Upper lobe of left lung (tissue), 6 donors: ENCODE results near the gene WDR90. TPM values are rescaled to one million over a fixed set of nuclear protein-coding genes. Genes with fewer than 3 reads are reported as not detected.
A peak's percentile ranks its signal among the peaks of the same experiment; 100 is the strongest.

ENCODE experiments used
- ATAC-seq, 2 donors: fragments of 200-7000 bp; cut with Tn5 transposase; one replicate each; pipeline ENCODE4 v1.9.1; 2022; ENCODE audit warnings: mild to moderate bottlenecking in 2 of 2, moderate library complexity in 2 of 2; ENCODE audit not compliant: low FRiP score in 2 of 2
- DNase-seq, 2 donors: peaks; one replicate each; pipeline ENCODE4 v3.0.0-alpha.2; 2019 to 2020
- H3K27ac ChIP-seq, 4 donors: fragments of 200-600 bp; sonication (generic); one replicate each; pipeline ENCODE4 v1.5.1; 2016 to 2019
- H3K27me3 ChIP-seq, 4 donors: fragments of 200-600 bp; sonication (generic); one replicate each; pipeline ENCODE4 v1.5.1; 2017 to 2019
- H3K36me3 ChIP-seq, 4 donors: fragments of 200-600 bp; sonication (generic); one replicate each; pipeline ENCODE4 v1.5.1; 2016 to 2019
- H3K4me1 ChIP-seq, 4 donors: fragments of 200-600 bp; sonication (generic); one replicate each; pipeline ENCODE4 v1.5.1; 2018 to 2019
- H3K4me3 ChIP-seq, 4 donors: fragments of 200-600 bp; sonication (generic); one replicate each; pipeline ENCODE4 v1.5.1; 2017 to 2019; ENCODE audit warnings: mild to moderate bottlenecking in 2 of 4, moderate library complexity in 1 of 4
- H3K9me3 ChIP-seq, 4 donors: fragments of 200-600 bp; sonication (generic); one replicate each; pipeline ENCODE4 v1.5.1; 2018 to 2019
- EP300 ChIP-seq, 4 donors: sonication (generic); formaldehyde crosslinking; IDR thresholded peaks; one replicate each; pipeline ENCODE4 v1.5.1; 2017; ENCODE audit warnings: antibody characterized with exemption in 4 of 4, control low read depth in 2 of 4
- POLR2A ChIP-seq, 4 donors: fragments of 450-650 bp; IDR thresholded peaks; one replicate each; pipeline ENCODE4 v1.5.1; 2016 to 2017; ENCODE audit warnings: antibody characterized with exemption in 4 of 4, mild to moderate bottlenecking in 2 of 4
- POLR2AphosphoS5 ChIP-seq, 2 donors: sonication (generic); formaldehyde crosslinking; IDR thresholded peaks; one replicate each; pipeline ENCODE4 v1.5.1; 2017; ENCODE audit warnings: antibody characterized with exemption in 2 of 2
- WGBS, 2 donors: methylation state at CpG; one replicate each; pipeline ENCODE4 v1.1.5; 2017 to 2018; 5-methylcytosine and 5-hydroxymethylcytosine counted together
- total RNA-seq, 6 donors: library from RNA; depleted of rRNA in 4 of 6; stranded (reverse); fragments of >200 nt in 4 of 6; gene quantifications; one replicate each; pipeline versions ENCODE4 v1.1.0 to v1.2.1, GENCODE V29; 2016 to 2021
- TF ChIP-seq, protein P1 (sequence below), 6 experiments: fragments of 450-650 bp in 4 of 6; fragments of 200-600 bp in 2 of 6; sonication (generic) in 2 of 6; IDR thresholded peaks; one replicate each; pipeline ENCODE4 v1.5.1; 2016 to 2019; ENCODE audit warnings: antibody characterized with exemption in 6 of 6
- donor health status: DM: no; HTN: no; CAD: no; lungs with moderate emphysema.
- donor health status: DM: no; HTN: yes; CAD: no; lungs with severe emphysema.

The WDR90 gene
- total RNA-seq, 6 donors from 2014 or later, result 18.8 to 174 (median 34.1) TPM

DNA sequence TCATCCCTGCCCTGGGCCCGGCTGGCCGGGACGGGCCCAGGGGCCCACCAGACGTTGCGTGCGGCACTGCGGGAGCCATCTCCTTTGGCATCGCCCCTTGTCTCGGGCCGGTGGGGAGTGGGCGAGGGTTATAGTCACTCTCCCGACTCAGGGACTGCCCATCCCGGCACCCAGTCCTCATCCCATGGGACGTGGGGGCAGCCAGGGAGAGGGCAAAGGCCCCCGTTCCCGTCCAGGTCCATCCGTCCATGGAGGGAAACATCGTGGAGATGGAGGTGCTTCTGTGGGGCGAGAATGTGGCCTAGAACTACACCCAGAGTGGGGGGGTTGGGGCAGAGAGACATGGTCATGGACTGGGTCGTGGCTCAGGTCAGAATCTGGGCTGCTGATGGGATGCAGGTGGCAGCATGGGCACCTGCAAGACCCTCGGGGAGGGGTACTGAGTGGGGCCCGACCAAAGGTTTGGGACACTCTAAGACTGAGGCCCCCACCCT, 2.4 kb upstream of the WDR90 start:
- H3K4me1 ChIP-seq, result peaks cover 38 to 88% (median 58%) of the 10 kb centered on the region in 4 donors
- TF ChIP-seq POLR2AphosphoS5 (IDR thresholded peaks at IDR 0.05) (no peak), POLR2A (IDR thresholded peaks at IDR 0.05) (no peak), EP300 (IDR thresholded peaks at IDR 0.05) (no peak)
- TF ChIP-seq, protein P1, sequence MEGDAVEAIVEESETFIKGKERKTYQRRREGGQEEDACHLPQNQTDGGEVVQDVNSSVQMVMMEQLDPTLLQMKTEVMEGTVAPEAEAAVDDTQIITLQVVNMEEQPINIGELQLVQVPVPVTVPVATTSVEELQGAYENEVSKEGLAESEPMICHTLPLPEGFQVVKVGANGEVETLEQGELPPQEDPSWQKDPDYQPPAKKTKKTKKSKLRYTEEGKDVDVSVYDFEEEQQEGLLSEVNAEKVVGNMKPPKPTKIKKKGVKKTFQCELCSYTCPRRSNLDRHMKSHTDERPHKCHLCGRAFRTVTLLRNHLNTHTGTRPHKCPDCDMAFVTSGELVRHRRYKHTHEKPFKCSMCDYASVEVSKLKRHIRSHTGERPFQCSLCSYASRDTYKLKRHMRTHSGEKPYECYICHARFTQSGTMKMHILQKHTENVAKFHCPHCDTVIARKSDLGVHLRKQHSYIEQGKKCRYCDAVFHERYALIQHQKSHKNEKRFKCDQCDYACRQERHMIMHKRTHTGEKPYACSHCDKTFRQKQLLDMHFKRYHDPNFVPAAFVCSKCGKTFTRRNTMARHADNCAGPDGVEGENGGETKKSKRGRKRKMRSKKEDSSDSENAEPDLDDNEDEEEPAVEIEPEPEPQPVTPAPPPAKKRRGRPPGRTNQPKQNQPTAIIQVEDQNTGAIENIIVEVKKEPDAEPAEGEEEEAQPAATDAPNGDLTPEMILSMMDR (IDR thresholded peaks at IDR 0.05), result no peak
- WGBS, 2 donors, result 73 to 95% methylated on average over 9 to 15 of the region's 22 CpGs
- no peak for ATAC-seq
- DNase-seq, result no peak
- H3K27me3 ChIP-seq, result no peaks in the 10 kb centered on the region
- no peak overlapping the region for H3K4me3 ChIP-seq
- H3K27ac ChIP-seq, result peak overlapping the region in 3 of 4 donors; percentile 36 to 53 (median 42)
- no peaks in the 10 kb centered on the region for H3K36me3 ChIP-seq
- no peaks in the 10 kb centered on the region for H3K9me3 ChIP-seq

DNA sequence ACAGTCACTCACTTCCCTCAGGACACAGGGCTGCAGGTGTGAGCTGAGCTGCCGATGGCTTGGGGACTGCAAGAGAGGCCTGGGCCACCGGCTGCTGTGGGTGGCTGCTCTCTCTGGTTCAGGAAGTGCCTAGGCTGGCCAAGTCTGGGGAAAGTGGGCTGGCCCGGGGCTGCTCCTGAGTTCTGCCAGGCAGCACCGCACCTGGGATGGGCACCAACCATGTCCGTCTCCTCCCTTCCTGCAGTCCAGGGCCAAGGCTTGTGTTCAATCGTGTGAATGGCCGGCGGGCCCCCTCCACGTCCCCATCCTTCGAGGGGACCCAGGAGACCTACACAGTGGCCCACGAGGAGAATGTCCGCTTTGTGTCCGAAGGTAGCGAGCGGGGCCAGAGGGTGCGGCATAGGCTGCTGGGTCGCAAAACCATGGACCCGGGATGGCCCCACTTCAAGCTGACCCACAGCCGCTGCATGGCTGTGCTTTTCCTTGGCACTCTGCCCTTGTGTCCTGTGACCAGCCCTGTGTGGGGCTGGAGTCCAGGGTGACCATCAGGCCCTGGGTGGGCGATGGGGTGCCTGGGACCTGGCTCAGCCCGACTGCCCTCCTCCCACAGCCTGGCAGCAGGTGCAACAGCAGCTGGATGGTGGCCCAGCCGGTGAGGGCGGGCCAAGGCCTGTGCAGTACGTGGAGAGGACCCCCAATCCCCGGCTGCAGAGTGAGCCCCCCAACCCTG, 1.8 kb upstream of the WDR90 start:
- H3K27me3 ChIP-seq, result no peaks in the 10 kb centered on the region
- H3K4me3 ChIP-seq, result no peak overlapping the region
- H3K9me3 ChIP-seq, result no peaks in the 10 kb centered on the region
- H3K4me1 ChIP-seq, result peaks cover 36 to 81% (median 56%) of the 10 kb centered on the region in 4 donors
- peak overlapping the region in 2 of 4 donors; percentile 44 to 86 for H3K27ac ChIP-seq
- no peak for ATAC-seq
- peak in 1 of 2 donors; percentile 73 for DNase-seq
- peaks cover 0 to 1% (median 0%) of the 10 kb centered on the region in 4 donors for H3K36me3 ChIP-seq
- no peak for TF ChIP-seq POLR2AphosphoS5 (IDR thresholded peaks at IDR 0.05)
- WGBS, 2 donors, result 86 to 100% methylated on average over 10 to 19 of the region's 25 CpGs

DNA sequence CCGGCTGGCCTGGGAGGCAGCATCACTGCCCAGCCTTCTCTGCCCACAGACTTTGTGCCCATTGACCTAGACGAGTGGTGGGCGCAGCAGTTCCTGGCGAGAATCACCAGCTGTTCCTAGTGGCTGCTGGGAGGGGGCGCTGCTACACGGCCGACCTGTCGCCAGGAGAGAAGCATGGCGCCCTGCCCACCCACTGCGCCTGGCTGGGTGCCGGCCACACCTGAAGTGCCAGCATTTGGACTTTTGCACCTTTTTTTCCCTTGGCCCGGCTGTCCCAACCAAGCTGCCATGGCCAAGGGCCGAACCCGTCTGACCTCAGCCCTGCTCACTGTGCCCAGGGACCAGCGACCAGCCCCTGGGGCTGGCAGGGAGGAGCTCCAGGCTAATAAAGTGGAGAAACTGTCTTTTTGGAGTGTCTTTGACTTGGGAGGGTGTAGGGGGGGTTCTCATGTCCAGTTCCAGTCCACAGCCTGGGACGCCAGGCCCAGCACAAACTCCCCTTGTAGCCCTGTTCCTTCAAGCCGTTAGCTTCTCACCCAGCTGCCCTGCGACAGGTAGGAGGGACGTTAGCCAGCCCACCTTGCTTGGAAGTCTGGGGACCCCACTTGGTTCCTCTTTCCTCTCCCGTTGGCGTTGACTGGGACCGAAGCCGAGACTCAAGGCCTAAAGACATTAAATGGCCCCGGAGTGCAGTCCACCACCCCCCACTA, 939 bp upstream of the WDR90 start:
- Histone ChIP-seq H3K27me3 (no peaks in the 10 kb centered on the region), H3K4me3 (peak overlapping the region; percentile 38 to 98 (median 86)), H3K4me1 (peaks cover 27 to 79% (median 47%) of the 10 kb centered on the region in 4 donors), H3K9me3 (no peaks in the 10 kb centered on the region), H3K36me3 (peaks cover 0 to 7% (median under 1%) of the 10 kb centered on the region in 4 donors), H3K27ac (peak overlapping the region; percentile 82 to 95 (median 86))
- DNase-seq (peak; percentile 60 to 90), ATAC-seq (no peak)
- 38% methylated on average over 13 to 22 of the region's 24 CpGs for WGBS, 2 donors
- no peak for TF ChIP-seq EP300 (IDR thresholded peaks at IDR 0.05)
- TF ChIP-seq POLR2A (IDR thresholded peaks at IDR 0.05), result no peak
- TF ChIP-seq, protein P1 (IDR thresholded peaks at IDR 0.05), result peak; percentile 33 to 59 (median 41)
- TF ChIP-seq POLR2AphosphoS5 (IDR thresholded peaks at IDR 0.05), result no peak

DNA sequence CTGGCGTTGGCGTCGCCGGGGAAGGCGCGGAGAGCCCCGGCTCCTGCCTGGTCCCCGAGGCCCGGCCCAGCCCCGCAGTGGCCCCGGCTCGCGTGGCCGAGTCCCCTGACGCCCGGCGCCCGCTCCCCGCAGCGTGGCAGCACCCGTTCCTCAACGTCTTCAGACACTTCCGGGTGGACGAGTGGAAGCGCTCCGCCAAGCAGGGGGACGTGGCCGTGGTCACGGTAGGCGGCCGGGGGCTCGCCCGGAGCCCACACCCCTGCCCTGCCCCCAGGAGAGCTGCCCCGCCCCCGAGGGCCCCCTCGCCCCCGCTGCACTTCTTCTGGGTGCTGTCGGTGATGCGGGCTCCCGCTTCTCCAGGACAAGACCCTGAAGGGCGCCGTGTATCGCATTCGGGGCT, 466 bp downstream of the WDR90 start:
- Histone ChIP-seq H3K4me1 (peaks cover 26 to 64% (median 40%) of the 10 kb centered on the region in 4 donors), H3K4me3 (peak overlapping the region; percentile 38 to 98 (median 86)), H3K27me3 (no peaks in the 10 kb centered on the region), H3K9me3 (no peaks in the 10 kb centered on the region), H3K27ac (peak overlapping the region; percentile 82 to 95 (median 86)), H3K36me3 (peaks cover 0 to 9% (median 3%) of the 10 kb centered on the region in 4 donors)
- TF ChIP-seq POLR2A (IDR thresholded peaks at IDR 0.05) (no peak), EP300 (IDR thresholded peaks at IDR 0.05) (no peak), POLR2AphosphoS5 (IDR thresholded peaks at IDR 0.05) (no peak)
- TF ChIP-seq, protein P1 (IDR thresholded peaks at IDR 0.05), result no peak
- DNase-seq (no peak), ATAC-seq (peak in 1 of 2 donors; percentile 2)
- 16% methylated on average over 9 of the region's 44 CpGs; no CpG with 5 or more reads in 1 of the 2 donors for WGBS, 2 donors

DNA sequence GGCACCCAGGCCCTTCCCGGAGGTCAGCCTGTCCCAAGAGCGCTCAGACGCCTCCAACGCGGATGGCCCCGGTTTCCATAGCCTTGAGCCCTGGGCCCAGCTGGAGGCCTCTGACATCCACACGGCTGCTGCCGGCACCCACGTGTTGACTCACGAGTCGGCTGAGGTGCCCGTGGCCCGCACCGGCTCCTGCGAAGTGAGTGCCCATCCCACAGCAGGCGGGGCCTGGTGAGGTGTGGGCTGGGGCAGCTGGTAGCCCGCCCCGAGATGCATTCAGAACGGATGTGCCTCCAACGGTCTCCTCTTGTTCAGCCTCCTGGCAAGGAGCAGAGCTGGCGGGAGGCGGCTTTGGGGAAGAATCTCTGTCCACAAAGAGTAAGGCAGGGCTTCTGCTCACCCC, 2.7 kb downstream of the WDR90 start:
- H3K27ac ChIP-seq, result no peak overlapping the region
- H3K27me3 ChIP-seq, result no peaks in the 10 kb centered on the region
- peaks cover 23 to 44% (median 26%) of the 10 kb centered on the region in 4 donors for H3K4me1 ChIP-seq
- H3K9me3 ChIP-seq, result no peaks in the 10 kb centered on the region
- ATAC-seq (no peak), DNase-seq (no peak)
- 78 to 96% methylated on average over 7 to 17 of the region's 22 CpGs for WGBS, 2 donors
- no peak overlapping the region for H3K4me3 ChIP-seq
- H3K36me3 ChIP-seq, result peaks cover 0 to 28% (median 7%) of the 10 kb centered on the region in 4 donors
- no peak for TF ChIP-seq POLR2AphosphoS5 (IDR thresholded peaks at IDR 0.05)
- TF ChIP-seq, protein P1 (IDR thresholded peaks at IDR 0.05), result no peak
- TF ChIP-seq EP300 (IDR thresholded peaks at IDR 0.05), result no peak
- TF ChIP-seq POLR2A (IDR thresholded peaks at IDR 0.05), result no peak
